NCI-H128 (cell line): Measurements from ENCODE around the gene SLC25A6.
"Not testable (repeated sequence)": the region's sequence is repeated elsewhere in the genome, so short reads cannot be mapped to it uniquely, and the experiment has no call there.

ENCODE experiments used
- DNase-seq: peaks from one replicate; lab custom pipeline; 2025; ENCODE audit not compliant: unreplicated experiment; lab: John Stamatoyannopoulos, UW

SLC25A6 gene

DNA sequence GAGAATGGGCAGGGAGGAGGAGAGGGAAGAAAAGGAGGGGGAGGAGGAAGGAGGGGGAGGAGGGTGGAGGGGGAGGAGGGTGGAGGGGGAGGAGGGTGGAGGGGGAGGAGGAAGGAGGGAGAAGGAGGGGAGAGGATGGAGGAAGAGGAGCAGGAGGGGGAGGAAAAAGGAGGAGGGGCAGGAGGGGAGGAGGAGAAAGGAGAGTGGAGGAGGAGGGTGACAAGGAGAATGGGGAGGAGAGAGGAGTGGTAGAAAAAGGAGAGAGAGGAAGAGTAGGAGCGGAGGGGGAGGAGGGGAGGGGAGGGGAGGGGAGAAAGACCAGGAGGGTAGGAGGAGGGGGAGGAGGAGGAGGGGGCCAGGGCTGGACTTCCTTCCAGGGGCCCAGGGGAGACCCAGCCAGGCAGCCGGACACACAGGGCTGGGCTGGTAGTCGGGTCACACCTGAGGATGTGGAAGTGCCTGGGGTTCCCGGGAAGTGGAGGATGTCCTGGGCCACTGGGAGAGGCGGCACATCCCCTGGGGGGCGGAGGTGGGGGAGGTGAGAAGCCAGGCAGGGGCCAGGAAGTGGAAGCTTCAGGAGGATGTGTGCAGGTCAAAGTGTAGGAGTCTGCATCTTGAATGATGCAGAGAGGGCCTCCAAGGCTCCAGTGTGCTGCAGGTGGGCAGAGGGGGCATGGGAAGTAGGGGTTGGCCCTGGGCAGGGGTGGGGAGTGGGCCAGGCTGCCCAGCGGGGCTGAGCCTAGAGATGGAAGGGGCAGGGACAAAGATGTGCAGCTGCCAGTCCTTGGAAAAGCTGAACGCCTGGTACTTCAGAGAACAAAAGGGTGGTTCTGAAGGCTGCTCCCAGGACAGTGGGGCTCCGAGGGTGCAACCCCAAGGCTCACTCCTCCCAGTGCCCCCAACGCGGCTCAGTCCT is 36.5 kb downstream of the SLC25A6 start:
- no peak for DNase-seq

DNA sequence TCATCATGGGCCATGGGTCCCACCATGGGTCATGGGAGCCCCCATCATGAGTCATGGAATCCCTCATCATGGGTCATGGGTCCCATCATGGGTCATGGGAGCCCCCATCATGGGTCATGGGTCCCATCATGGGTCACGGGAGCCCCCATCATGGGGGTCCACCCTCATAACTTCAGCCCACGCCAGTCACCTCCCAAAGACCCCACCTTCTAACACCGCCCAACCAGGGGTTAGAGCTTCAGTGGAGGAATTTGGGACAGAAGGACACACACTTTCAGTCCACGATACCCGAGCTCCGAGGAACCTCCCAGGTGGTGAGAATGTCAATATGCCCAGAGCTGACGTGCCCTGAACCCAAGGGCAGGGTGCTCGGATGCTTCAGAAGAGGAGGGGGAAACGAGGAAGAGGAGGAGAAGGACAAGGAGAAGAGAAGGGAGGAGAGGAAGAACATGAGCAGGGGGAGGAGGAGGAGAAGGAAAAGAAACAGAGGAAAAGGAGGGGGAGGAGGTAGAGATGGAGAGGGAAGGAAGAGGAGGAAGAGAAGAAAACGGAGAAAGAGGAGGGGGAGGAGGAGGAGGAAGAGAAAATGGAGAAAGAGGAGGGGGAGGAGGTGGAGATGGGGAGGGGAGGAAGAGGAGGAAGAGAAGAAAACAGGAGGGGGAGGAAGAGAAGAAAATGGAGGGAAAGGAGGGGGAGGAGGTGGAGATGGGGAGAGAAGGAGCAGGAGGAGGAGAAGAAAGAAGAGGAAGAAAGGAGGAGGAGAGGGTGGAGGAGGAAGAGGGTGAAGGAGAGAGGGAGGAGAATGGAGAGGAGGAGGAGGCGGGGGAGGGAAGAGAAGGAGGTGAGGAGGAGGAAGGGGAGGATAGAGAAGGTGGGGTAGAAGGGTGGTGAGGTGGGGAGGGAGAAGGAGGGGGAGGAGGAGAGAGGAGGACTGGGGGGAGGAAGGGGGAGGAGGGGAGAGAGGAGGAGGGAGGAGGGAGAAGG is 37.6 kb downstream of the SLC25A6 start:
- DNase-seq, result no peak

DNA sequence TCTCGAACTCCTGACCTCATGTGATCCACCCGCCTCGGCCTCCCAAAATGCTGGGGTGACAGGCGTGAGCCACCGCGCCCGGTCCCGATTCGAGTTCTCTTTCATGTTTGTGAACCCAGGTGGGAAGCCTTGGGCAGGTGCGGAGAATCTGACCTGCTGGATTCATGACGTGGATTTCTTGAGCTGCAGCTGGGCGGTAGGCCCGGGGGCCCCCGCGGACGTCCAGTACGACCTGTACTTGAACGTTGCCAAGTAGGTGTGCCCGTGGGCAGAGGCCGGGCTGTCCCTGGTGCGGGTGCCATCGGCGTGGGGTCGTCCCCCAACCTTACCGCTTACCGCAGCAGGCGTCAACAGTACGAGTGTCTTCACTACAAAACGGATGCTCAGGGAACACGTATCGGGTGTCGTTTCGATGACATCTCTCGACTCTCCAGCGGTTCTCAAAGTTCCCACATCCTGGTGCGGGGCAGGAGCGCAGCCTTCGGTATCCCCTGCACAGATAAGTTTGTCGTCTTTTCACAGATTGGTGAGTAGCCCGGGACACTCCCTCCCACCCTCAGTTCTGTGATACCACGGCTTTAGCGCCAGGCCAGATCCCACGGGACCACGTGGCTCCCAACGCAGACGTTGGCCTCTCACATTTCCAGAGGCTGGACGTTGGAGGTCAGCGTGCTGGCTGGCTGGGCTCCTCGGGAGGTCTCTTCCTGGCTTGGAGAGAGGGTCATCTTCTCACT is 39.8 kb downstream of the SLC25A6 start:
- DNase-seq, result no peak

DNA sequence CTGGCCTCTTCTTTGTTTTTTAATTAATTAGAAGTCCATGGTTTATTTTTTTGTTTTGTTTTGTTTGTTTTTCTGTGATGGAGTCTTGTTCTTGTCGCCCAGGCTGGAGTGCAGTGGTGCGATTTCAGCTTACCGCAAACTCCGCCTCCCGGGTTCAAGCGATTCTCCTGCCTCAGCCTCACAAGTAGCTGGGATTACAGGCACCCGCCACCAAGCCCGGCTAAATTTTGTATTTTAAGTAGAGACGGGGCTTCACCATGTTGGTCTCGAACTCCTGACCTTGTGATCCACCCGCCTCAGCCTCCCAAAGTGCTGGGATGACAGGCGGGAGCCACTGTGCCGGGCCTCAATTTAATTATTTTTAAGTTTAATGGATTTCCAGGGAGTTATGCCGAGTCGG is 42.3 kb downstream of the SLC25A6 start:
- not testable (repeated sequence) for DNase-seq

DNA sequence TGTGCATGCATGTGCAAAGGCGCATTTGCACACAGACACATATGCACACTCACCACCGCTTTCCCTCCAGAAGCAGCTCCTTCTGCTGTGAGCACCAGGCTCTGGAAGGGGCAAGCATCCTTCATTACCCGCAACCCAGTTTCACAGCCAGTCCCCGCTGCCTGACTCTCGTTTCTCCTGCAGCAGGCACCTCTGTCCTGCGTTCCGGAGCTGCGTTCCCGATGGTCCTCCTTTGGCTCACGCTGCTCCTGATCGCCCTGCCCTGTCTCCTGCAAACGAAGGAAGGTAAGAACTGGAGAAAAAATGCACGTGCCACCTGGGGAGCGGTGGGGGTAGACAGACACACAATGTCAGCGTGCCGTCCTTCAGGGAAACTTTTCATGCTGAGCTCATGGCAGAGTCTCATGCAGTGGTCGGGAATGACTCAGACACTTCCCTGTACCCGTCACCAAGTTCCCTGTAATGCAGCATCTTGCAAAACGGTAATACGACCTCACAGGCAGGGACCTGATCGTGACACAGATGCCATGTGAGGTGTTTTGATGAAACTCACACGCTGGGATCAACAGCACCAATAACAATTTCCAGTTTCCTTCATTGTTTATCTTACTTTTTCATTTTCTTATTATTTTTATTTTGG is 50.2 kb downstream of the SLC25A6 start:
- no peak for DNase-seq

DNA sequence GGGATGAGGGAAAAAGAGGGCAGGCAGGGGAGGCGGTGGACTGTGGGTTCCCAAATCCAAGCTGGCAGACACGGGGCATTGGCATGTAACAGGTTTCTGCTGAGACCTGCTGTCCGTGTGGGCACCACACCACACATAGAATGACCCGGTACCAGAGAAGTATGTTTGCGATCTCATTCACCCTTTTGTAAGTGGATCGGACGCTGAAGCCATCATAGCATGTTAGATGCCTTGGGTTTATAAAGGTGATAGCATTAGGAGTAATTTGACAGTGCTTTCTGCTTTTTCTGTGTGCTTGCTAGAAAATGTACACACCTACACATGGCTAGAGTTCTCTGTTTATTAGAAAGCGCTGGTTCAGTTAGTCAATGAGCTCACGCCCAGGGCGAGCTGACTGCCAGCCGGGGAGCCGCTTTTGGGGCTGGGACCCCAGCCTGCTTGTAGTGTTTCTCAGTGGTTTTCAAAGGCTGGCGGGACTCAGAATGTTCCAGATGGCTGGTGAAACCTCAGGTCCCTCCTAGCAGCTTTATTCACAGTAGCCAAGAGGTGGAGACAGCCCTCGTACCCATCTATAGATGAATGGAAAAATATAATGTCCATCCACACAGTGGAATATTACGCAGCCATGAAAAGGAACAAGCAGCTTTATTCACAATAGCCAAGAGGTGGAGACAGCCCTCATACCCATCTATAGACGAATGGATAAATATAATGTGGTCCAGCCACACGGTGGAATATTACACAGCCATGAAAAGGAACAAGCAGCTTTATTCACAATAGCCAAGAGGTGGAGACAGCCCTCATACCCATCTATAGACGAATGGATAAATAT is 54.7 kb downstream of the SLC25A6 start:
- no peak for DNase-seq

DNA sequence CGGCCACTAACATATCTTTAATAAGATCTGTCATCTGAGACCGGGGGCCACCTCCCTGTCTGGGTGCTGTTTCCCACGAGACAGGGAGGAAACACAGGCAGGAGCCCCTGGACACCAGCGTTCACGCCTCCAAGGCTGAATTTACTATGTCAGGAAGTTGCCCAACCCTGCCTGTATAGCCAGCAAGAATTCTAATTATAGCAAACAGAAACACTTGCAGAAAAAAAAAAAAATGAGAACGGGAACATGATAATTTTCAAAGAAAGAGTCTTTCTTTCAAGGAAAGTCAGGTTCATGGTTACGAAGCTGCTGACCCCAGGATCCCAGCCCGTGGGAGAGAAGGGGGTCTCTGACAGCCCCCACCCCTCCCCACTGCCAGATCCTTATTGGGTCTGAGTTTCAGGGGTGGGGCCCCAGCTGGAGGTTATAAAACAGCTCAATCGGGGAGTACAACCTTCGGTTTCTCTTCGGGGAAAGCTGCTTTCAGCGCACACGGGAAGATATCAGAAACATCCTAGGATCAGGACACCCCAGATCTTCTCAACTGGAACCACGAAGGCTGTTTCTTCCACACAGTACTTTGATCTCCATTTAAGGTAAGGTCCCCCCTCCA is 55.5 kb downstream of the SLC25A6 start, which contains the start of gene IL3RA:
Gene IL3RA, plus strand, starts transcription at position 455 of the 613 bp plus-strand sequence. CDS start 4,981 bp downstream, outside the sequence.
- DNase-seq, result no peak
